K562 (cell line): ENCODE measurements around the gene GPR108. TPM values are rescaled to one million over a fixed set of nuclear protein-coding genes. Genes with fewer than 3 reads are reported as not detected.

Experiments
- ATF7 ChIP-seq: fragments of 450-650 bp; IDR thresholded peaks from 2 replicates; pipeline ENCODE4 v1.7.1; 2014; ENCODE audit warnings: mild to moderate bottlenecking, moderate library complexity
- BMI1 ChIP-seq: fragments of 150-350 bp; IDR thresholded peaks from 2 replicates; pipeline ENCODE4 v1.6.1; 2014; ENCODE audit warnings: low read length
- CLOCK ChIP-seq: fragments of 250-450 bp; sonication (Bioruptor Pico); IDR thresholded peaks from 2 replicates; pipeline ENCODE4 v1.4.0; 2020; ENCODE audit warnings: mild to moderate bottlenecking, moderate library complexity, borderline replicate concordance
- FOSL1 ChIP-seq: fragments of 200-800 bp; sonication (Bioruptor generic); conservative IDR thresholded peaks from 2 replicates; pipeline ENCODE4 v1.6.1; 2016; ENCODE audit warnings: missing genetic modification characterization, missing compliant biosample characterization
- MYC ChIP-seq, 2 experiments: fragments of 250-450 bp in 1 of 2; sonication (Bioruptor Pico) in 1 of 2; IDR thresholded peaks; 2 replicates each; pipeline versions ENCODE4 v1.5.1 to v1.6.1; 2012 to 2021; ENCODE audit warnings: low read depth in 2 of 2, borderline replicate concordance in 1 of 2, improper control_type of control experiment in 1 of 2, low read length in 1 of 2, mild to moderate bottlenecking in 1 of 2, moderate library complexity in 1 of 2
- NFE2 ChIP-seq: IDR thresholded peaks from 2 replicates; pipeline ENCODE4 v1.6.1; 2014; ENCODE audit warnings: antibody characterized with exemption, low read depth
- SMARCA5 ChIP-seq: fragments of 450-650 bp; IDR thresholded peaks from 2 replicates; pipeline ENCODE4 v1.6.1; 2016
- TAF7 ChIP-seq: fragments of 450-650 bp; IDR thresholded peaks from 2 replicates; pipeline ENCODE4 v1.6.1; 2016; ENCODE audit warnings: missing genetic modification characterization, missing compliant biosample characterization
- USF2 ChIP-seq: sonication (generic); formaldehyde crosslinking; IDR thresholded peaks from 2 replicates; pipeline ENCODE4 v1.5.0; 2020; ENCODE audit warnings: missing genetic modification reagents
- ZNF324 ChIP-seq: fragments of 250-450 bp; sonication (Bioruptor Pico); IDR thresholded peaks from 2 replicates; pipeline ENCODE4 v1.4.0; 2020; ENCODE audit warnings: mild to moderate bottlenecking
- ZNF41 ChIP-seq: fragments of 250-450 bp; sonication (Bioruptor Pico); conservative IDR thresholded peaks from 2 replicates; pipeline ENCODE4 v1.4.0; 2020; ENCODE audit warnings: mild to moderate bottlenecking
- polyA plus RNA-seq, 8 experiments: library from polyadenylated mRNA; depleted of rRNA in 4 of 8; stranded (reverse) in 5 of 8; unstranded in 3 of 8; fragments of >200 nt; fragmentation: Nextera tagmentation in 2 of 8; fragmentation: Illumina TruSeq in 1 of 8; extraction: Ambion mirVana in 2 of 8; extraction: Trizol in 1 of 8; gene quantifications; 2 replicates each; pipeline versions ENCODE4 v1.2.1 to v1.2.3, GENCODE V29; 2011 to 2014; ENCODE audit warnings: inconsistent platforms in 1 of 8, missing spikeins in 1 of 8
- total RNA-seq, 7 experiments: library from RNA; depleted of rRNA in 6 of 7; stranded (reverse); fragments of >200 nt in 6 of 7; fragmentation: Illumina TruSeq in 2 of 7; extraction: Trizol in 2 of 7; gene quantifications; 2 replicates each; pipeline versions ENCODE4 v1.2.1 to v1.2.3, GENCODE V29; 2011 to 2021; ENCODE audit warnings: low replicate concordance in 1 of 7
- TF ChIP-seq, protein P1 (sequence below), 2 experiments: fragments of 150-350 bp in 1 of 2; IDR thresholded peaks; 2 replicates each; pipeline ENCODE4 v1.6.1; 2012 to 2016; ENCODE audit warnings: low read depth in 2 of 2, low read length in 2 of 2, mild to moderate bottlenecking in 1 of 2, moderate library complexity in 1 of 2
- TF ChIP-seq, protein P2 (sequence below): fragments of 250-450 bp; sonication (Bioruptor Pico); IDR thresholded peaks from 2 replicates; pipeline ENCODE4 v1.9.0; 2021; ENCODE audit warnings: mild to moderate bottlenecking, inconsistent platforms
- TF ChIP-seq, protein P3 (sequence below): fragments of 250-450 bp; sonication (Bioruptor Pico); IDR thresholded peaks from 2 replicates; pipeline ENCODE4 v1.8.0; 2022; ENCODE audit warnings: moderate library complexity, mild to moderate bottlenecking, inconsistent platforms

GPR108 gene
- total and polyA plus RNA-seq, 9 of the 15 experiments (the other 6 are each of a cell fraction or from before 2014, with no cell fraction given): 2.4 to 33.2 (median 24.4) TPM

DNA sequence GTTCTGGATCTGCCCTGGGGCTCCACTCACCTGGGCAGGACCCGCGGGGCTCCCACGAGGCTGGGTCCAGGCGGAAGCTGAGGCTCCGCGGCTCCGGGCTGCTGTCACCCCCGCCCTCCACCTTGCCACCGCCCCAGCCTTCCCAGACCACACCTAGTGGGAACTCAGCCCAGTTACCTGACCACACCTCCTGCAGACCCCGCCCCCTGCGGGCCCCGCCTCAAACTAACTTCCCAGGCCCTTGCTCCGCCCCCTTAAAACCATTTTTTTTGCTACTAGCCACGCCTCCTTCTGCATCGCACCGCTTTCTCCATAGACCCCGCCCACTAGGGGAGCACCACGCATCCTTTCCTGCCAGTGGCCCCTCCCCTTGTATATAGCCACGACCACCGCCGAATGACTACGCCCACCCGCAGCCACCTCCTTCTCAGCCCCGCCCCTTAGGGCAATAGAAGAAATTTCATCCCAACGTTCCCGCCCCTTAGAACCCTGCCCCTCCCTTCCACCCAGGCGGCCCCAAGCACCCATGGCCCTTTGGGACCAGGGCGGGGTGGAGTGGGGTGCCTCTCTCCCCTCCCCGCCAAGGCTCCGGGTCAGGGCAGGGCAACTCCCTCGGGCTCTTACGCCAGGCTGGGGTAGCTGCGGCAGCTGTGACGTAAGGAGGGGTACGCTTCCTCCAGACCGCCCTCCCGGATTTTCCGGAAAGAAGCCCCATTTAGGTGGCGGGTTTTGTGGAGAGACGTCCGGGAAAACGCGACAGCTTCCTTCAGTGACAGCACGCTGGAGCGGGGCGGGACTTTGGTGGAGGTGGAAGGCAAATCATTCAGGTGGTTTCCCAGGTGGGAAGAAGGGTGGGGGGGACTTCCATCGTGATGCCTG is 30.2 kb upstream of the GPR108 start, which contains the start of gene SH2D3A (continued):
- TF ChIP-seq, protein P1, sequence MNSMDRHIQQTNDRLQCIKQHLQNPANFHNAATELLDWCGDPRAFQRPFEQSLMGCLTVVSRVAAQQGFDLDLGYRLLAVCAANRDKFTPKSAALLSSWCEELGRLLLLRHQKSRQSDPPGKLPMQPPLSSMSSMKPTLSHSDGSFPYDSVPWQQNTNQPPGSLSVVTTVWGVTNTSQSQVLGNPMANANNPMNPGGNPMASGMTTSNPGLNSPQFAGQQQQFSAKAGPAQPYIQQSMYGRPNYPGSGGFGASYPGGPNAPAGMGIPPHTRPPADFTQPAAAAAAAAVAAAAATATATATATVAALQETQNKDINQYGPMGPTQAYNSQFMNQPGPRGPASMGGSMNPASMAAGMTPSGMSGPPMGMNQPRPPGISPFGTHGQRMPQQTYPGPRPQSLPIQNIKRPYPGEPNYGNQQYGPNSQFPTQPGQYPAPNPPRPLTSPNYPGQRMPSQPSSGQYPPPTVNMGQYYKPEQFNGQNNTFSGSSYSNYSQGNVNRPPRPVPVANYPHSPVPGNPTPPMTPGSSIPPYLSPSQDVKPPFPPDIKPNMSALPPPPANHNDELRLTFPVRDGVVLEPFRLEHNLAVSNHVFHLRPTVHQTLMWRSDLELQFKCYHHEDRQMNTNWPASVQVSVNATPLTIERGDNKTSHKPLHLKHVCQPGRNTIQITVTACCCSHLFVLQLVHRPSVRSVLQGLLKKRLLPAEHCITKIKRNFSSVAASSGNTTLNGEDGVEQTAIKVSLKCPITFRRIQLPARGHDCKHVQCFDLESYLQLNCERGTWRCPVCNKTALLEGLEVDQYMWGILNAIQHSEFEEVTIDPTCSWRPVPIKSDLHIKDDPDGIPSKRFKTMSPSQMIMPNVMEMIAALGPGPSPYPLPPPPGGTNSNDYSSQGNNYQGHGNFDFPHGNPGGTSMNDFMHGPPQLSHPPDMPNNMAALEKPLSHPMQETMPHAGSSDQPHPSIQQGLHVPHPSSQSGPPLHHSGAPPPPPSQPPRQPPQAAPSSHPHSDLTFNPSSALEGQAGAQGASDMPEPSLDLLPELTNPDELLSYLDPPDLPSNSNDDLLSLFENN (IDR thresholded peaks at IDR 0.05; ENCODE audit: low read depth in 2 of 2, low read length in 2 of 2): no peak
- TF ChIP-seq BMI1 (no peak), SMARCA5 (no peak), USF2 (CRISPR knock-in tag) (no peak), FOSL1 (no peak), ATF7 (peak; percentile 39; the same call in 1 of the 2 replicates), CLOCK (CRISPR knock-in tag) (no peak), MYC (IDR thresholded peaks at IDR 0.05; ENCODE audit: low read depth, low read length) (peak; percentile 85; the same call in 1 of the 2 replicates), MYC (CRISPR knock-in tag; IDR thresholded peaks at IDR 0.05; ENCODE audit: borderline replicate concordance, low read depth) (no peak), NFE2 (no peak), ZNF41 (CRISPR knock-in tag) (no peak), TAF7 (no peak), ZNF324 (CRISPR knock-in tag) (no peak)
- TF ChIP-seq, protein P2, sequence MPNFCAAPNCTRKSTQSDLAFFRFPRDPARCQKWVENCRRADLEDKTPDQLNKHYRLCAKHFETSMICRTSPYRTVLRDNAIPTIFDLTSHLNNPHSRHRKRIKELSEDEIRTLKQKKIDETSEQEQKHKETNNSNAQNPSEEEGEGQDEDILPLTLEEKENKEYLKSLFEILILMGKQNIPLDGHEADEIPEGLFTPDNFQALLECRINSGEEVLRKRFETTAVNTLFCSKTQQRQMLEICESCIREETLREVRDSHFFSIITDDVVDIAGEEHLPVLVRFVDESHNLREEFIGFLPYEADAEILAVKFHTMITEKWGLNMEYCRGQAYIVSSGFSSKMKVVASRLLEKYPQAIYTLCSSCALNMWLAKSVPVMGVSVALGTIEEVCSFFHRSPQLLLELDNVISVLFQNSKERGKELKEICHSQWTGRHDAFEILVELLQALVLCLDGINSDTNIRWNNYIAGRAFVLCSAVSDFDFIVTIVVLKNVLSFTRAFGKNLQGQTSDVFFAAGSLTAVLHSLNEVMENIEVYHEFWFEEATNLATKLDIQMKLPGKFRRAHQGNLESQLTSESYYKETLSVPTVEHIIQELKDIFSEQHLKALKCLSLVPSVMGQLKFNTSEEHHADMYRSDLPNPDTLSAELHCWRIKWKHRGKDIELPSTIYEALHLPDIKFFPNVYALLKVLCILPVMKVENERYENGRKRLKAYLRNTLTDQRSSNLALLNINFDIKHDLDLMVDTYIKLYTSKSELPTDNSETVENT (CRISPR knock-in tag): peak; percentile 34; the same call in 1 of the 2 replicates
- TF ChIP-seq, protein P3, sequence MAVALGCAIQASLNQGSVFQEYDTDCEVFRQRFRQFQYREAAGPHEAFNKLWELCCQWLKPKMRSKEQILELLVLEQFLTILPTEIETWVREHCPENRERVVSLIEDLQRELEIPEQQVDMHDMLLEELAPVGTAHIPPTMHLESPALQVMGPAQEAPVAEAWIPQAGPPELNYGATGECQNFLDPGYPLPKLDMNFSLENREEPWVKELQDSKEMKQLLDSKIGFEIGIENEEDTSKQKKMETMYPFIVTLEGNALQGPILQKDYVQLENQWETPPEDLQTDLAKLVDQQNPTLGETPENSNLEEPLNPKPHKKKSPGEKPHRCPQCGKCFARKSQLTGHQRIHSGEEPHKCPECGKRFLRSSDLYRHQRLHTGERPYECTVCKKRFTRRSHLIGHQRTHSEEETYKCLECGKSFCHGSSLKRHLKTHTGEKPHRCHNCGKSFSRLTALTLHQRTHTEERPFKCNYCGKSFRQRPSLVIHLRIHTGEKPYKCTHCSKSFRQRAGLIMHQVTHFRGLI (CRISPR knock-in tag): no peak
